Measurements from ENCODE around the gene EXOC4.

The EXOC4 gene

DNA sequence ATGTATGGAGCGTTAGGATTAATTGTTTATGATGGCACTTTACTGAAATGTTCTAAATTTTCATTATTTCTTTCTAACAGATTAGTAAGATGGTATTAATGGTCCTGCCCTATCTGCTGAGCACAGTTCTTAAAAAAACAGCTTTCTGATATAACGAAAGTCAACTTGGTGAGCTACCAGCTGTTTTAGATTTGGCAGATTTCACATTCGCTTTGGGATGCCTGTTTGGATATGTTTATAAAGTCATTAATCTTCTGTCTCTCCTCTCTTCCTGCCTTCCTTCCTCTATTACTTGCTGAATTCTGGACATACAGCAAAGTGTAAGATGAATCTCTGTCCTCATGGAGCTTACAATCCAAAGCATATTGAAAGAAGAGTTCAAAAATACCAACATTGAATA is 477.5 kb downstream of the EXOC4 start:
- no peak for DNase-seq

DNA sequence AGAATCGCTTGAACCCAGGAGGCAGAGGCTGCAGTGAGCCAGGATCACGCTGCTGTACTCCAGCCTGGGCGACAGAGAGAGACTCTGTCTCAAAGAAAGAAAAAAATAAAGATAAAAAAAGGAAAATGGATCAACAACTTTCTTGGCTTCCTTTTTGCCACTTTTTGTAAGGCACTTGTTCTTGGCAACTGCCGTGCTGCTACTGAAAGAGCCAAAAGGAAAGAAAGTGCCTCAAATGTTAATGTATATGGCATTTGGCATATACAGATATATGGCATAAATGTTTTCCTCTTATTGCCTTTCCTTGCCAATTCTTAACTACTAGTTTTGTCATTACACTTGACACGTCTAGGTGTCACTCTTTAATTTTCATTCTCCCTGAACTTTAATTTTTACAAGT is 480.5 kb downstream of the EXOC4 start:
- DNase-seq = no peak

DNA sequence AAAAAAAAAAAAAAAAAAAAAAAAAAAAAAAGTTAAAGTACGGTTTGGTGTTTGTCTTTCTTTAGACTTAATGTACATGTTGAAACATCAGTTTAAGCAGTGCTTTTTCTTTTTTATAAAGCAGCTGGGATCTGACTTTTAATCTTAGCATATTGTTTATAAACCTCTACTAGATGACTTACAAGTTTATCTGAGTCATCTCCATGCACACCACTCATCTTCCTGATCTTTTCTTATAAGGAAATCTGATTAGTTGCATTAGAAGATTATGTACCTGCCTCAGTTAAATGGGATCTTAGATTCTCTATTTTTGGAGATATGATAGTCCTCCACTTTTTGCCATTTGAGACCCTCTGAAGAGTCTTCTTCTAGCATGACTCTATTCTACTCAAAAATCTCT is 482.3 kb downstream of the EXOC4 start:
- no peak for DNase-seq

DNA sequence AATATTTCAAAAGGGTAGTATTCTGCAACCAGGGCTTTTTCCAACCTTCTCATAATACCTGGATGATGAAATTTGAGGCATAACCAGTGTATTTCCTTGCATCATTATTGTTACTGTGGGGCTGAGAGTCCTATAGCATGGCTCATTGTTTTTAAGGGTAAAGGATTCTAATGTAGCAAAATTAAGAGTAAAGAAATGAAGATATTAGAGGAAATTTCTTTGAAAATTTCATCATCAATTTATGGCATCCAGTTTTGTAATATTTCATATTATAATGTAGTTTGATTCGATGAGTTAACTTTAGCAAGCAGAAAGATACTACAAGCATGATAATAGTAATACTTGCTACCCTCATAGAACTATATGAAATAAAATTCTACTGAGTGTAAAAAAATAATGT is 486.9 kb downstream of the EXOC4 start:
- no peak for DNase-seq

DNA sequence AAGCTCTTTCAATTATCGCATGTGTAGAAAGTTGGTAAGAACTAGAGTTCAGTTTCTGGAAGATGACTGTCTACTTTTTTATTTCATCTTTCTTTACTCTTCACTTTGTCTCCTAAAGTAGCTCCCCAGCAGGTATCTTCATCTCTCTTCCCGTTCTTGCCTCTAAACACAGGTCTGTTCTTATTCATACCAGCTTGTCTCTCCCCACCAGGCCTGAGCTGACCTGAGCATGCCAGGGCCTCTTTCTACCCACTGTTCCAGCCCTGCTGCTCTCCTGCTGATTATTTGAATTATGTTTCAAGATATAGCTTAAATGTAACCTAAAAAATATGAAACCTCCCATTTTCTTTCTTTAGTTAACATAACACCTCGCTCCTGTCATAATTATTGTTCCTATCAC is 488.2 kb downstream of the EXOC4 start:
- no peak for DNase-seq

DNA sequence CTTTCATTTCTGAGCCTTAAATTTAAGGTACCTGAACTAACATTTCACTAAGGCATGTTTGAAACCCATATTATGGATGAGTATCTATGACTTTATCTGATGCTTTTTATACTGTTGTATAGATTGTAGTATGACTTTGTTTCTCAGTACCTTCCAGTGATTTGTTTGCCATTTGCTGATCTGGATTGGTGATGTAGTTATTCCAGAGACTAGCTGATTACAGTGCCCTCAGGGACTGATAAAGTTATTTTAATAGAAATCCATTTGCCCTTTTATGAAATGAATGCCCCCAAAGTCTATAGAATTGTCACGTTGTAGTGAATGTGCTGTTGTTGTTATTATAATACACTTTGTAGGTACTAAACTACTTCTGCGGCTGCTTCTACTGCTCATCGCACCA is 488.8 kb downstream of the EXOC4 start:
- no peak for DNase-seq

DNA sequence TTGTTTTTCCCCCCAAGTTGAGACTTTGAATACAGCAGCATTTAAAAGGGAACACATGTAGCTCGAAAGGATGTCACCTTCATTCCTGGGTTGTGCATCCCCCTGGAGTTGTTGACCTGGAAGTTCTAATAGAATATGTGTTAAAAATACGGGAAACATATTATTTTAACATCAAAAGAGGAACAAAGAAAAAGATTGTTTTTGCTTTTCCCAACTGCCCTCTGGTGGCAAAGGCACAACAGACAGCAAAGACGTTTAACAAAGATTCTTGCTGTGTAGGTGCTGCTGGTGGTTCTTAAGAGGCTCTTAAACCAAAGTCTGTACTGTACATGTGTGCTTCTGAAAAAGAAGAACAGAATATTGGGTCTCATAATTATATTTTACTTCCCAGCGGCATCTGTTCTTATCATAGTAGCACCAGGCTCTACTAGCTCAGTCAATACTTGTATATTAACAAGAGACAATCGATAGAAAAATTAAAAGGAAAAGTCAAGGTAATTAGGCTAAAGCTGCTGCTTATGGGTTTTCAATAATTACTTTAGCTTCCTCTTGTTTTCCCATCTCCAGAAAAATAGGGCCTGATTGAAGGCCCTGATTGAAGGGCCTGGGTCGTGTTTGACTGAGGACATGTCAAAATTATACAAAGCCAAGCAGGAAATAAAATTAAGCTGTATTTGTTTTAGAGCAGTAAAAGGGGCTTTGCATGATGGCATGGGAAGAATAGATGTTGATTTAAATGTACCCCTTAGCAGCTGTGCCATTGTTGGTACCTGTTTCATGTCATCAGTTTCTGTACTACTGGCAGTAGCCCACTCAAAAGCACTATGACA is 490.0 kb downstream of the EXOC4 start:
- peak; percentile 18 for DNase-seq

DNA sequence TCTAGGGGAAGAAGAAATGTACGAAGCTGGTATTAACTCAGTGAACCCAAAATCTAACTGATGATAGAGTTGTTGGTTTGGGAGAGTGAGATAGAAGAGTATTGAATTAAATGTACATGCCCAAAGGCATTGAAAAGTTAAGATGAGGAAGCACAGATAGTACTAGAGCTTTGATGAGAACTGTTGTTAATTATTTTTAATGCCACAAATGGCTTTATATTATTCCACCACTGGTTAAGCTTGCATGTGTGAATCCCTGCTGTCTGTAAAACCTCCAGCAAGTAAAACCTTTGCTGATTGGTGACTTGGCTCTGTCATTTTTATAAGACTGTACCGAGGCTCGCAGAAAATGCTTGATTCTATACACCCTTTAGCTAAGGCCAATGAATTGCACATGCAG is 491.6 kb downstream of the EXOC4 start:
- no peak for DNase-seq

DNA sequence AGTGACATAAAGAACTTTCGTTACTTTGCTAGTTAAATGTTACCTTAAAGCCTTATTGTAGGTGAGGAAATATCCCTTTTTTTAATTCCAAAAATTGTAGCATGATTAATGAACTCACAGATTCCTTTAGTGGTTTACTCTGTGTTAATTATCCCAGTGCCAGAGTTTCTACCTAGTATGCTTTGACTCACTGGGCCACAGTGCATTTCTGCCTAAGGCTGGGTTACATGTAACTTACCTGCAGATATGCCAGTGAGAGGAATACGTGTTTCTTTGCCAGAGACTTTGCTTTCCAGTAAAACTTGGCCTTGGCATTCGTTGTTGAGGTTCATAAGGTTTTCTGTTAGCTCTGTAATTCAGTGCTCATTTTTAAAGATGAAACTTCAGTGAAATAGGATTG is 493.4 kb downstream of the EXOC4 start:
- DNase-seq = no peak

DNA sequence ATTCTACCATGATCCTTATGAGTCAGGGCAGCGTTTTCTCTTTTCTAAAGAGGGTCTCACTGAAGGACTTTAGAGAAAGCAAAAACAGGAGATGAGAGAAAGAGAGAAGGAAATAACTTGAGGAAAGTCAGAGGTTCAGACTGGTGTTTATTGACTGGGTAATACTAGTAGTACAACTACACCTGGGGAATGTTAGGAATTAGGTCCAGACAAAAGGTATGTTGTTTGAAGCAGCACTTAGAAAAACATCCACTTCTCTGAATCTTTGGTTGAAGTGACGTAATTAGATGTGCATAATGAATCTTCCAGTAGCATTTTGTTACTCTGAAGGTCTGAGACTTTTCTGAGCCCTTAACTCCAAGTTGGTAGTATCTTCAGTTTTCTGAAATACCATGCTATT is 494.0 kb downstream of the EXOC4 start:
- no peak for DNase-seq

DNA sequence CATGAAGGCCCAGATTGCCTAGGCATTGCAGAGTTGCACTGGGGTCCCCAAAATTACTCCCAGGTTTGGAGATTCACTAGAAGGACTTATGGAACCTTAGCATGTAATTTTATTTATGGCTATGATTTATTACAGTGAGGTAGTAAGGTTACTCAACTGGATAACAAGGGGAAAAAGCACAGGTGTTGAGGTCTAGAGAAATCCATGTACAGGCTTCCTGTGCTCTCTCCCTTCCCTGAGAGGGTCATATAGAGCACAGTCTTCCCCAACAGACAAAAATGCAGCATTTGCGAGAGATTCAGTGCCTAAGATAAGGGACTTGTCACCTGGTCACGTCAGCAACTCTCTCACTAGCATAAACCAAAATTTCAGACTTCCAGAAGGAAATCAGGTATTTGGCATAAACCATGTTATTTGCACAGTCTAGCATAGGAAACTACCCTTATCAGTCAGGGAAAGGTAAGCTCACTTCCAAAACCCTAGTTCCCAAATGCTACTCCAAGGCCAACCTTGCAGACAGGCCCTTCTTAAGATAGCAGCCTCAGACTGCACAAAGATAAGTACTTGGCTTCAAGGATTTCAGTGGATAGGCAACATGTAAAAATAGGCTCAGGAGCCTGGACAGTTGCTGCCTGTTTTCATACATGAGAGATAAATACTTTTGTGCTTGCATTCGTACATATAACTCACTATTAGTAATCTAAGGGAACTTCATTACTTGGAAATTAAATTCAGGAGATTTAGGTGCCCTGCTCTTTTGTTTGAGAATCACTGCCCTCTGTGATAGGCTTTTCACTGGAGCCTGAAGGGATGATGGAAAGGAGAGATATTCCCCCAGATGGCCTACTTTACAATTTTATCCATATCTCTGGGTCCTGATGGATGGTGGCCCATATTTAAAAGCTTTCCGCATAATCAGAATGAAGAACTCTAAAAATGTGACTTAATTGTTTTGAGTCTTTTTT is 495.8 kb downstream of the EXOC4 start:
- DNase-seq = no peak

DNA sequence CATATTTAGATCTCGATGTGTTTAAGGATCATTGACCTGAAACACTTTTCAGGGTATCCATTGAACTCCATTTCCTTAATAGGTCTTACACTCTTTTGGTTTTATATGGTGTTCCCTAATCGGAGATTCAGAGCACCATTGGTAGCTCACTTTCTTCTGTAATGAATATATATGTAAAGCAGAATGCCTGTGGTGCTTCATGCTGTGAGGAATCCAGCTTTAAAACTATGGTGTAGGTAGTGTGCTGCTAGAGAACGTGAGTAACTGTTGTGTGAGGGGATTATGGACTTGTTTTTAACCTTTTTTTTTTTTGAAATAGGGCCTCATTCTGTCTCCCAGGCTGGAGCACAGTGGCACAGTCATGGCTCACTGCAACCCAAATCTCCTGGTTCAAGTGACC is 497.4 kb downstream of the EXOC4 start:
- no peak for DNase-seq

DNA sequence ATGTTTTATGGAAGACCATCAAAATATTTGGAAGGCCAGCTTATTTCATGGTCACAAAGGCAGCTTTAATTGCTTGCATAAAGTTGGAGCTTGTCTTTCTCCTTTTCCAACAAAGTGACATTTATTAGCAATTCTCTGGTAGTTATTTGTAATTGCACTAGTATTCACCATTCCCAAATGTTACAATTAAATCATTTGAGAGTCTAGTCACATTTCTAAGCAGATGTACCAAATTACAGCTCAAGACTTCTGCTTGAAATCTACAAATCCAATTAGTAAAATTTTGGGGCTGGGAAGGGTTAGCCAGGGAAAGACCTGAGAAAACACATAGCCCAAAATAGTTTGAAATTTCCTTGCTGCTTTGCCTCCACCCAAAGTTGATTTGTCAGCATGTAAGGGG is 498.2 kb downstream of the EXOC4 start:
- DNase-seq = no peak

DNA sequence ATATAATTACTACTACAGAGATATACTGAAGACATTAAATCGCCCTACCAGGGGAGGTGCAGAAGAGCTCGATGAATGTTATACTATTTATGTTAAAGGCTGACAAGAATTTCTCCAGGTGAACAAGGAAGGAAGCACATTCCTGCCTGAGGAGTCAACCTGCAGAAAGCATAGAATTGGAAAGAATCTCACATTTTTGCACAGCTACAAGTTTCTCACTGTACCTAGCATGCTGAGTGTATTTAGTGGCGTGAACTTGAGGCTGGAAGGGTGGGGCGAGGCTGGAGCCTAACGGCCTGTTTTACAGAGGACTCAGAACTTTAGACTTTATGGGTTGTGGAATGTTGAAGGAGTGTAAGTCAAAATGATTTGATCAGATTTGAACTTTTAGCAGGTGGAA is 500.6 kb downstream of the EXOC4 start:
- no peak for DNase-seq

DNA sequence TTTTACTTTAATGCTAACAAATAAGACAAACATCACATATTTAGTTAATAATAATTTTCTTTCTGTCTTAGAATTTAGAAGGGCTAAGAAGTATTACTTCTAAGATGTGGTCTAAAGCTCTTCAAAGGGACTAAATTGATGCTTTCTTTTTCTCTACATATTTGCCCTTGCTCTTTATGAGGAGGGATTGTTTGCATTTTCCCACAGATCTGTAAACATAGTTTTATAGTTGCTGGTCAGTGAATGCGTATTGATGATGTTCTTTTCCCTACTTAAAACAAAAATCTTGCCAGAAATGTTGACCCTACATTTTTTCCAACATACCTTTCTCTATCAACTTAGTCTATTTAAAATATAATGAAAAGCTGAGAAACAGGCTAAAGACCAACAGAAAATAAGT is 501.8 kb downstream of the EXOC4 start:
- DNase-seq = no peak

DNA sequence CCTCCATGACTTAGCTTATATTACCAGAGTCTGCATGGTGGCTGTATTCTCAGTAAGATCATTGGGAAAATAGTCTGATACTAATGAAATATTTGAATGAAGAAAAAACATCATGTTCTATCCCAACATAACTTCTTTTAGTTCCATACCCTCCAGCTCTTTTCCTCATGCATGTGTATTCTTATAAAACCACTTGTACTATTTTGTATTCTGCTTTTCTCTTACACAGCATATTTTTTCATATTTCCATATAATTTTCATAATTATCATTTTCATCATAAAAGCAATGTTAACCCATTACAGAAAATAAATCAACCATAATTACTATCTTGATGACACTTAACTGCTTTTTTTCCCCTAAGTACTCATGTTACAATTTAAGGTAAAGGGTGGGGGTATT is 503.0 kb downstream of the EXOC4 start:
- no peak for DNase-seq

DNA sequence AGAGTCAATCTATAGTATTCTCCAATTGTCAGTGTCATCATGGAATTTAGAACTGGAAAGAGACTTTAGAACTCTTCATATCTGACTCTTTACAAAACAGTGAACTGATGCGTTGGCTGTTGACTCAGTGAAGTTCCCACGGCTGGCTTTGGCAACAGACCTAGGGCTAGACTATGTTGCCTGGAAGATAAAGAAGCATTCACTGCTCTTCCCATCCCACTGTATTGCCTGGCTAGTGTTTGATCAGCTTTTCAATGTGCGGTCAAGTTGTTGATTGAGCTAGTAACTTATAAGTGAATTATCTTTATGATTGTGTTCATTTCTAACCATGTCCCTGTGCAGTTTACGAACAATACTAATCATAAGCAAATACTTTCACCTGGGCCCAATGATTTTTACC is 508.6 kb downstream of the EXOC4 start:
- DNase-seq = no peak

DNA sequence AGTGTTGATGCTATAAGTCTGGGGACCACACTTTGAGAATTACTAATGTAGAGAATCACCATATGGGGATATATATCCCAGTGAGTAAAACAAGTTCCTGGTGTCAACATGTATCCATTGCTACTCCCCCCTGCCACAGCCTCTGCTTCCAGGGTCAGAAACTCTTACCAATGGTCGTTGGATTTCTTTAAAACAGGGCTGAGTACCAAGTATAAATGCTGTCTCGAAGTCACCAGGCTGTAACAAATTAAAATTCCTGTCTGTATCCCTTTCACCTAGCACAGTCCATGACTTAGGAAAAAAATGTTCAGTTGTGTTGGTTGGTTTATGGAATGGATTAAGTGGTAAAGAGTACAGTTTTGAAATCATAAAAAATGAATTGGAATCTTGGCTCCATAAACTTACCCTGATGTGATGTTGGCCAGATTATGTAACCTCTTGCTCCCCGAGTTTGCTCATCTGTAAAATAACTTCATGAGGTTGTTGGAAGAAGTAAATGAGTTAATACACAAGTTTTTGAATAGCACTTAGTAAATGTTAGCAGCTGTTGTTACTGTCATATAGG is 510.3 kb downstream of the EXOC4 start:
- no peak for DNase-seq

DNA sequence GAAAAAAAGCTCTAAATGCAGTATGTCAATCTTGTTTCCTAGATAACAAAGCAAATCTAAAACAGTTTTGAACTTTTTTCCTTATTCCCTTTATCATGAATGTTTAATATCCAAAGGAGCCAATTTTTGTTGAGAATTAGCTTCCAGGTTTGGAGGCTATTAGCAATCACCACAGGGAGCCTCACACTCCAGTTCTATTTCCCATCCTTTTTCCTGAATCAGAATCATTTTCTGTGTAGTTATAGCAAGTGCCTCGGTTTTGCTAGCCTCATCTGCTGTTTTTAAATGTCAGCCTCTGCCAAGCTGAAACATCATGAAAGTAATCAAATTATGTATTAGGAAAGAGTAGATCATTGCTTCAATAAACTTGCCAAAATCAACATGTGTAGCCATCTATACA is 516.8 kb downstream of the EXOC4 start:
- DNase-seq = no peak

DNA sequence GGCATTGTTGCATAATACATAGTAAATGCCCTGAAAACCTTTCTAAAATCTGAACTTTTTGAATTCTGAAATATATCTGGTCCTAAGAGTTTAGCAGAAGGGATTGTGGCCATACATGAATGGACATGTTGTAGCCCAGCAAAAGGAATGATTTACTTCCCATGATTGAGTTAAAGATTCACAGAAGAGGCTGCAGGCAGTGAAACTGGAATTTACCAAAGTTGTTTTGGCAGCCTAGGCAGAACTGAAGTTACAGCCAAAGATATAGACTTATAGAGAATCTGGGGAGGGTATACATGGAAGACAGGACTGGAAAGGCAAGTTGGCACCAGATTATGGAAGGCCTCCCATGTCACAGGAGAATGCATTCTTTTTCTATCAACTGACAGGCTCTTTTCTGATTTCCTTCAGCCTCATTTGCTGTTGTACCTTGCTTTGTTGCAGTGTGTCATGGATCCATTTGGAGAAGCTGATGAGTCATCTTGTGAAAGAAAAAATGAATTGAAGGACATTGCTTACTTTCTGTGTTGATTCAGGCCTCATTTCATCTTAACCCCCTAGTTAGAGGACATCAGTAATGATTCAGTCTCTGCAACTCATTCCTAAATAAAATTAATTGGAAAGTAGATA is 518.1 kb downstream of the EXOC4 start:
- no peak for DNase-seq

DNA sequence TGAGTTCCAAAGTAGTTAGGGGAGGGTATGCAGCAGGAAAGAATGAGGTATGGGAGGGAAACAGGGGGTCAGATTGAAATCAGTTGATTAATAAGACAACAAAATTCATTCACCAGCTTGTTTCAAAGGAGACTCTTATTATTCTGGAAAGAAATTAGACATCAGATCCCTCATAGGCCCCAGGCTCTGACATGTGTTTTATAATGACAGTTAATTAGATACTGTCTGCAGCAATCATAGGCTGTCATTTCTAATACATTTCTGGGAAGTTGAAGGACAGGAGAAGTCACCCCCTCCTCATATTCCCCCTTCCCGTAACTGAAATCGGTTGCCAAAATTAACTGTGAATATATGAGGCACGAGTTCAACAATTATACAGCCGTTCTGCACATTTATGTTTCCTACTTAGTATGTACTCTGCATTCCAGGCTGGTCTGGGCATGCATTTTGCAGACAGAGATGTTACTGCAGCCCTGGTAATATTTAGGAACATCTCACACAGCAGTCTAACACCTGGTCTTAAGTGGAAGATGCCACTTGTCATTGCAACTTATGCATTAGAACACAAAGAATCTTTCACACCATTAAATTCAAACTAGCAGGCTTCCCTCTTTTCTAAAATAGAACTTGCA is 519.0 kb downstream of the EXOC4 start:
- no peak for DNase-seq

DNA sequence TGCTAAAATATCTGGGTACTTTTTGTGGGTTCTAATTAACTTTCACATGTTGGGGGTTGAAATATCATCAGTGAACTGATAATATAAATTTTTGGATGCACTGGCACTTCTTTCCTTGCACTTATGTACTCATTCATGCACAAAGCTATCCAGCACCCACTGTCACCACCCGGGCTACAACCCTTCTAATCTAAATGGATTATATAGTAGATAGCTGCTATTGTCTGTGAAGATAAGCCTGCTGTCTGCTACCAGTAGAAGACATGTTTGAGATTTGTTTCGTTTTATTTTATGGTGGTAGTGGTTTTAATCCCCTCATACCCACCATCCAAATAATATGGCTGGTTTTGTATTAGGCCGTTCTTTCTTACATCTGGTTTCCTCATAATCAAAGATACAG is 520.7 kb downstream of the EXOC4 start:
- no peak for DNase-seq

DNA sequence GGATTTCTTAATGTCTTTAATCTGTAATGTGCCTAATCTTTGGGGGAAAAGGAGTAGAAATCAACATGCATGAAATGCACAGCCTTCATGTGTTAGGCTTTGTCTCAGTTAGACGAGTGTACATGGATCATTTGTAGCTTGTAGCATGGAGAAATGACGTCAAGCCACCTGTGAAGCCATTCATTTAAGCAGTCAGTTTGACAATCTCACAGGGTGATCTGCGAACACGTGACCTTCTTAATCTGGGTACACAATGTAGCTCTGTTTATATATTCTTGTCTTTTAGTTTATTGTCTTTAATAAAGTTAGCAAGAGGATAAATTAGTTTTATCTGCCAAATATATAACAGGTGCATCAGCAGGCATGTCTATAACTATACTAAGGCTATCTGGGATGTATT is 522.3 kb downstream of the EXOC4 start:
- DNase-seq = no peak
